H1 (cell line): Measurements from ENCODE around the gene RPS5. TPM values are rescaled to one million over a fixed set of nuclear protein-coding genes. Genes with fewer than 3 reads are reported as not detected.

ENCODE experiments used
- CTCF ChIA-PET: fragments of 300-600 bp; sonication (Branson Sonifier 250); formaldehyde crosslinking; loops from one replicate; lab custom pipeline; 2021; ENCODE audit not compliant: partially characterized antibody; lab: Charles Lee
- POLR2A ChIA-PET: fragments of 300-600 bp; sonication (Branson Sonifier 250); formaldehyde crosslinking; loops from one replicate; lab custom pipeline; 2021; ENCODE audit warnings: inconsistent platforms; ENCODE audit not compliant: partially characterized antibody; lab: Charles Lee
- DNase-seq, 2 experiments: peaks; one replicate each; pipeline versions ENCODE4 v3.0.0 to v3.0.0-alpha.2; 2010 to 2022; ENCODE audit warnings: low spot score in 2 of 2, low read depth in 1 of 2, mixed read lengths in 1 of 2
- FAIRE-seq: peaks from 2 replicates; lab custom pipeline; 2011; peaks lifted over from hg19 to GRCh38; lab: Jason Lieb, UNC
- H2AFZ ChIP-seq: 2 replicates; pipeline ENCODE4 v1.8.1; 2012; ENCODE audit warnings: low read length, inconsistent platforms
- H2AK5ac ChIP-seq: 2 replicates; pipeline ENCODE4 v1.6.1; 2013; ENCODE audit warnings: low read depth, low read length
- H2BK120ac ChIP-seq: replicated peaks from 2 replicates; pipeline ENCODE3; 2013; ENCODE audit warnings: low read depth, low read length, inconsistent platforms
- H2BK12ac ChIP-seq: 2 replicates; pipeline ENCODE4 v1.6.1; 2013; ENCODE audit warnings: low read depth, low read length
- H2BK15ac ChIP-seq: 2 replicates; pipeline ENCODE4 v1.6.1; 2013; ENCODE audit warnings: low read length
- H2BK20ac ChIP-seq: 2 replicates; pipeline ENCODE4 v1.6.1; 2013; ENCODE audit warnings: low read length
- H2BK5ac ChIP-seq: 2 replicates; pipeline ENCODE4 v1.6.1; 2013; ENCODE audit warnings: low read depth, low read length
- H3K14ac ChIP-seq: 2 replicates; pipeline ENCODE4 v1.6.1; 2013; ENCODE audit warnings: inconsistent platforms; ENCODE audit not compliant: insufficient read length
- H3K18ac ChIP-seq: 2 replicates; pipeline ENCODE4 v1.6.1; 2013; ENCODE audit warnings: low read length; ENCODE audit errors: extremely low read depth
- H3K23ac ChIP-seq: 2 replicates; pipeline ENCODE4 v1.6.1; 2013; ENCODE audit warnings: inconsistent platforms; ENCODE audit not compliant: insufficient read length
- H3K23me2 ChIP-seq: 2 replicates; pipeline ENCODE4 v1.6.1; 2013; ENCODE audit warnings: low read depth, low read length
- H3K27ac ChIP-seq: 2 replicates; pipeline ENCODE4 v1.6.1; 2011; ENCODE audit warnings: low read depth, low read length, inconsistent platforms
- H3K27me3 ChIP-seq, 4 experiments: replicated peaks in 1 of 4; 1 replicate in 1 of 4; 2 replicates in 3 of 4; pipeline versions ENCODE4 v1.6.1 to v1.8.1; 2011 to 2013; ENCODE audit warnings: low read length in 3 of 4, mild to moderate bottlenecking in 3 of 4, inconsistent platforms in 2 of 4, mixed read lengths in 2 of 4, moderate library complexity in 1 of 4; ENCODE audit not compliant: control insufficient read depth in 3 of 4, insufficient read depth in 3 of 4; ENCODE audit errors: extremely low read depth in 1 of 4
- H3K36me3 ChIP-seq, 4 experiments: 2 replicates each; pipeline versions ENCODE4 v1.6.1 to v1.8.1; 2011 to 2013; ENCODE audit warnings: mild to moderate bottlenecking in 4 of 4, low read length in 3 of 4, moderate library complexity in 2 of 4, control low read depth in 1 of 4, inconsistent platforms in 1 of 4; ENCODE audit not compliant: insufficient read depth in 4 of 4, control insufficient read depth in 2 of 4
- H3K4ac ChIP-seq: replicated peaks from 2 replicates; pipeline ENCODE3; 2013; ENCODE audit warnings: low read length, low read depth, mixed read lengths, inconsistent platforms; ENCODE audit not compliant: insufficient read length
- H3K4me1 ChIP-seq, 4 experiments: replicated peaks in 1 of 4; 1 replicate in 1 of 4; 2 replicates in 3 of 4; pipeline versions ENCODE4 v1.6.1 to v1.8.1; 2011 to 2013; ENCODE audit warnings: low read length in 3 of 4, inconsistent platforms in 2 of 4, mixed read lengths in 1 of 4; ENCODE audit not compliant: insufficient read depth in 4 of 4, control insufficient read depth in 3 of 4
- H3K4me2 ChIP-seq, 2 experiments: 2 replicates each; pipeline versions ENCODE4 v1.6.1 to v1.8.1; 2011 to 2013; ENCODE audit warnings: low read depth in 2 of 2, low read length in 2 of 2, control low read depth in 1 of 2, inconsistent platforms in 1 of 2, mild to moderate bottlenecking in 1 of 2; ENCODE audit not compliant: insufficient read depth in 1 of 2
- H3K4me3 ChIP-seq, 4 experiments: fragments of 200-600, 300-600 bp in 1 of 4; sonication (generic), shearing (Covaris generic), sonication (Bioruptor Twin) in 1 of 4; 2 replicates each; pipeline versions ENCODE4 v1.5.1 to v1.8.1; 2011 to 2016; ENCODE audit warnings: low read length in 4 of 4, low read depth in 3 of 4, control low read depth in 2 of 4, inconsistent platforms in 2 of 4, mild to moderate bottlenecking in 2 of 4, mixed read lengths in 1 of 4, moderate library complexity in 1 of 4; ENCODE audit not compliant: insufficient read depth in 2 of 4; ENCODE audit errors: extremely low read depth in 1 of 4
- H3K56ac ChIP-seq: replicated peaks from 2 replicates; pipeline ENCODE3; 2013; ENCODE audit warnings: low read depth, mild to moderate bottlenecking, mixed read lengths, low read length, inconsistent platforms; ENCODE audit not compliant: insufficient read length
- H3K79me1 ChIP-seq: 2 replicates; pipeline ENCODE4 v1.6.1; 2013; ENCODE audit warnings: low read depth, low read length, control low read depth
- H3K79me2 ChIP-seq, 2 experiments: 2 replicates each; pipeline versions ENCODE4 v1.6.1 to v1.8.1; 2012 to 2013; ENCODE audit warnings: low read length in 2 of 2, mild to moderate bottlenecking in 2 of 2, inconsistent platforms in 1 of 2; ENCODE audit not compliant: insufficient read depth in 2 of 2, control insufficient read depth in 1 of 2
- H3K9ac ChIP-seq, 4 experiments: replicated peaks in 1 of 4; 1 replicate in 1 of 4; 2 replicates in 3 of 4; pipeline versions ENCODE4 v1.6.1 to v1.8.1; 2011 to 2013; ENCODE audit warnings: low read depth in 3 of 4, low read length in 3 of 4, control low read depth in 2 of 4, mild to moderate bottlenecking in 2 of 4, moderate library complexity in 2 of 4, inconsistent platforms in 1 of 4; ENCODE audit errors: extremely low read depth in 1 of 4
- H3K9me3 ChIP-seq, 2 experiments: 2 replicates each; pipeline versions ENCODE4 v1.6.1 to v1.8.1; 2012 to 2013; ENCODE audit warnings: mild to moderate bottlenecking in 2 of 2, moderate library complexity in 2 of 2, control low read depth in 1 of 2, inconsistent platforms in 1 of 2, low read depth in 1 of 2, low read length in 1 of 2, mixed read lengths in 1 of 2; ENCODE audit not compliant: insufficient read depth in 2 of 2
- H4K20me1 ChIP-seq, 2 experiments: replicated peaks in 1 of 2; 2 replicates each; pipeline versions ENCODE3 to v1.8.1; 2011 to 2013; ENCODE audit warnings: inconsistent platforms in 2 of 2, low read length in 2 of 2, mild to moderate bottlenecking in 1 of 2; ENCODE audit not compliant: insufficient read depth in 2 of 2, control insufficient read depth in 1 of 2
- H4K5ac ChIP-seq: 2 replicates; pipeline ENCODE4 v1.6.1; 2013; ENCODE audit warnings: low read length, low read depth, mixed read lengths, inconsistent platforms; ENCODE audit not compliant: insufficient read length
- H4K8ac ChIP-seq: 2 replicates; pipeline ENCODE4 v1.8.0; 2013; ENCODE audit warnings: mild to moderate bottlenecking, moderate library complexity, low read length, inconsistent platforms; ENCODE audit not compliant: insufficient read depth; ENCODE audit errors: extremely low read depth
- H4K91ac ChIP-seq: replicated peaks from 2 replicates; pipeline ENCODE3; 2013; ENCODE audit warnings: low read length, mixed read lengths, inconsistent platforms; ENCODE audit not compliant: insufficient read length
- CBX5 ChIP-seq: fragments of 300-800, 300-1000 bp; sonication (generic); IDR thresholded peaks from 2 replicates; pipeline ENCODE4 v1.7.1; 2016; ENCODE audit warnings: antibody characterized with exemption, low read length, low read depth
- SAP30 ChIP-seq: fragments of 300-600 bp; sonication (generic); IDR thresholded peaks from 2 replicates; pipeline ENCODE4 v1.7.1; 2012; ENCODE audit warnings: low read length, moderate library complexity, mild to moderate bottlenecking, inconsistent platforms; ENCODE audit not compliant: insufficient read depth, insufficient replicate concordance
- WGBS, 2 experiments: shearing (Covaris generic) in 1 of 2; methylation state at CpG; one replicate each; pipeline versions ENCODE4 v1.1.6 to v1.1.7; 2013 to 2015; ENCODE audit warnings: low lambda C conversion rate in 2 of 2, mixed read lengths in 2 of 2, inconsistent platforms in 1 of 2, low coverage in 1 of 2, missing lambda C conversion rate in 1 of 2; ENCODE audit not compliant: insufficient replicate concordance in 2 of 2, insufficient coverage in 1 of 2, insufficient read length in 1 of 2; ENCODE audit errors: extremely low coverage in 1 of 2, missing lambda C conversion rate in 1 of 2; 5-methylcytosine and 5-hydroxymethylcytosine counted together
- polyA plus RNA-seq, 7 experiments: library from polyadenylated mRNA; depleted of rRNA in 3 of 7; stranded (reverse) in 5 of 7; unstranded in 2 of 7; fragments of >200 nt in 5 of 7; fragments of 200-250 nt in 2 of 7; gene quantifications; 1 replicate in 5 of 7; 2 replicates in 1 of 7; 4 replicates in 1 of 7; pipeline versions ENCODE4 v1.2.1 to v1.2.3, GENCODE V29; 2011 to 2013; ENCODE audit warnings: missing spikeins in 2 of 7, mixed read lengths in 2 of 7
- total RNA-seq: library from RNA; stranded (reverse); fragmentation: NEBNext Ultra II Directional; extraction: Animal tissue kit (Norgen Biotek cat#: 25700); gene quantifications from 2 replicates; pipeline ENCODE4 v1.2.1, GENCODE V29; 2021

The RPS5 gene
- total and polyA plus RNA-seq, 2 of the 8 experiments (the other 6 are each of a cell fraction or from before 2014, with no cell fraction given), result 1,557 to 5,731 TPM

DNA sequence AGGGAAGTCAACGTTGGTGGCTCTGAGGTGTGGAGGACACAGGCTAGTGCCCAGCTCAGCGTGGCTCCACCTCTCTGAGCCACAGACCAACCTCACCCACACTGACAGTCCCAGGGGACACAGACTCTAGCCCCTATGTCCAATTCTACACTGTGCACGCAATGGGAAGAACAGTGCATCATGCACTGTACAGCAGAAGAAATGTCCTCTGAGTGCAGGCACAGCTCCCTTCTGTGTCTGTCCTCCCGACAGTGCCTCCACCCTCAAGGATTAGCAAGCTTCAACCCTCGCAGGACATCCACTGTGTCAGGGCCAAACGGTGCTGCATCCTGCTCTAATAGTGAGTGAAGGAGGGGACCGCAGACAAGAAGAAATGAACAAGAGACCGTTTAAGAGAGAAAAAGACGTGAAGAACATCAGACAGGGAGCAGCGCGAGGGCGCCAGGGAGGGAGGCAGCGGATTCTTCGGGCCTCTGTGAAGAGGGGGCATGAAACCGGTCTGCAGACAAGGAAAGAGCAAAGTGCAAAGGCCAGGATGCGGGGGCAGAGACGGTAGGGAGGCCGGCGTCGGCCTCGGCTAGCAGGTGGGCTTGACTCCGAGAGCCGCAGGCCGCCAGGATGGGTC, 6.9 kb upstream of the RPS5 start:
- H2AK5ac ChIP-seq, result no peak overlapping the region
- 12% methylated on average over 24 of the region's 24 CpGs; no CpG with 5 or more reads in 1 of the 2 experiments for WGBS, 2 experiments
- peaks cover 7% of the 10 kb centered on the region for H3K23me2 ChIP-seq
- H3K79me2 ChIP-seq, result no peaks in the 10 kb centered on the region; a peak in 1 of 4 replicates
- H2BK12ac ChIP-seq, result no peak overlapping the region
- no peak overlapping the region for H2BK15ac ChIP-seq
- CTCF ChIA-PET, result interaction anchor here (1.0 to 1.7 kb wide), 4 partner anchors 9 to 18 kb away, joined by 4 to 6 read pairs (median 4); partner anchors contain the start of gene ZNF497
- FAIRE-seq (no peak), DNase-seq (no peak)
- H2AFZ ChIP-seq, result peak overlapping the region; percentile 78; the same call in 1 of the 2 replicates
- peak overlapping the region; percentile 56 to 77 (median 64) for H3K4me3 ChIP-seq
- H4K5ac ChIP-seq, result peak overlapping the region; percentile 3
- H3K9ac ChIP-seq, result peak overlapping the region; percentile 72 to 86 (median 80)
- peak overlapping the region; percentile 55; the same call in 1 of the 2 replicates for H3K18ac ChIP-seq
- peak overlapping the region; percentile 86 for H4K8ac ChIP-seq
- peaks cover 0 to 4% (median 2%) of the 10 kb centered on the region in 4 experiments; a peak in 2 of 7 replicates for H3K4me1 ChIP-seq
- no peaks in the 10 kb centered on the region; the same call in 1 of the 2 replicates for H3K79me1 ChIP-seq
- H2BK120ac ChIP-seq, result no peak overlapping the region
- H3K36me3 ChIP-seq, result no peaks in the 10 kb centered on the region
- H3K9me3 ChIP-seq, result no peaks in the 10 kb centered on the region
- H3K27me3 ChIP-seq, result no peaks in the 10 kb centered on the region
- no peak overlapping the region for H2BK5ac ChIP-seq
- H2BK20ac ChIP-seq, result no peak overlapping the region
- peak overlapping the region; percentile 21 for H3K4ac ChIP-seq
- H3K27ac ChIP-seq, result 0 out of 2 replicates have a peak overlapping the region, but pooled peaks have one; percentile 72
- no peak overlapping the region for H3K23ac ChIP-seq
- H4K20me1 ChIP-seq, result peaks cover 0 to 5% of the 10 kb centered on the region in 2 experiments
- POLR2A ChIA-PET, result interaction anchor here (0.6 to 8.5 kb wide), 7 partner anchors 8 to 164 kb away, joined by 3 to 94 read pairs (median 5); partner anchors contain the start of genes TRIM28, ZNF497 and ZNF544
- peak overlapping the region; percentile 33 for H3K56ac ChIP-seq
- peak overlapping the region; percentile 15 for H4K91ac ChIP-seq
- no peak overlapping the region for H3K14ac ChIP-seq
- peak overlapping the region; percentile 91 to 98 for H3K4me2 ChIP-seq
- peak; percentile 44 for TF ChIP-seq SAP30
- TF ChIP-seq CBX5, result no peak
